GM12874 (cell line): ENCODE measurements around the gene MAD2L1BP.

Source experiments
- CTCF ChIP-seq: IDR thresholded peaks from 2 replicates; pipeline ENCODE4 v1.5.1; 2011; ENCODE audit warnings: low read depth, mild to moderate bottlenecking, control low read depth, low read length, moderate library complexity; ENCODE audit not compliant: insufficient read depth

The MAD2L1BP gene

DNA sequence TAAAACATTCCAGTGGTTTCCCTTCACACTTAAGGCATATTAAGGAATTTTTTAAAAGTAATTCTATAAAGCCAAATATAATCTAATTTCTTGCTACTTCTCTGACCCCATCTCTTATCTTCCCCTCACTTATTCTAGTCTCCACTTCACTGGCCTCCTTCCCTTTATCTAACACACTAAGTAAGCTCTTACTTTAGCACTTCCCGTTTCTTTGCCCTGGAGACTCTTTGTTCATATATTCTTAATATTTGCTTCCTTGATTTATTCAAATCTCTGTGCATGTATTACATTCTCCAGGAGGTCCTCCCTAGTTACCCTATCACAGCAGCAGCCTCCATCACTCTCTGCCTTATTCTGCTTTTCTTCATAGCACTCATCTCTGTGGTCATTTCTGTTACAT lies 26.8 kb upstream of the MAD2L1BP start:
- no peak for TF ChIP-seq CTCF

DNA sequence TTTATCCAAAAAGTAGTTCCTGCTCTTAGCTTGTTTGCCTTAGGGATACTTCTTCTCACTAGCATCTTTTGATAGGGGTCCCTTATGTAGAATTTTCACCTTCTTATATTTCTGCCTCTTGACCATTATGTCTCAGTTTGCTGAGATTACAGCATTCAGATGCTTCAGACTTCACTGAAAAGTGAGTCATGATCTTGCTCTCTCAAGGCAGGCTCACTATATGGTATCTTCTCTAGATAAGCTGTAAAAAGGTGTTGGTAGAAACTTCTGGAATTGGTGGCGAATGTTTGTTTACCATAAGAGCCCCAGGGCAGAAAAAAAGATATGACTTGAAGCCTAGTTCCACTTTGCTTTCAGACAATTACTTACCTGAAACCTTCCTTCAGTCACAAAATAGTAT lies 26.2 kb upstream of the MAD2L1BP start:
- TF ChIP-seq CTCF: no peak

- no peak for TF ChIP-seq CTCF
Measured at GRCh38 chr6:43610431-43610830, 25.2 kb upstream of the MAD2L1BP start.

DNA sequence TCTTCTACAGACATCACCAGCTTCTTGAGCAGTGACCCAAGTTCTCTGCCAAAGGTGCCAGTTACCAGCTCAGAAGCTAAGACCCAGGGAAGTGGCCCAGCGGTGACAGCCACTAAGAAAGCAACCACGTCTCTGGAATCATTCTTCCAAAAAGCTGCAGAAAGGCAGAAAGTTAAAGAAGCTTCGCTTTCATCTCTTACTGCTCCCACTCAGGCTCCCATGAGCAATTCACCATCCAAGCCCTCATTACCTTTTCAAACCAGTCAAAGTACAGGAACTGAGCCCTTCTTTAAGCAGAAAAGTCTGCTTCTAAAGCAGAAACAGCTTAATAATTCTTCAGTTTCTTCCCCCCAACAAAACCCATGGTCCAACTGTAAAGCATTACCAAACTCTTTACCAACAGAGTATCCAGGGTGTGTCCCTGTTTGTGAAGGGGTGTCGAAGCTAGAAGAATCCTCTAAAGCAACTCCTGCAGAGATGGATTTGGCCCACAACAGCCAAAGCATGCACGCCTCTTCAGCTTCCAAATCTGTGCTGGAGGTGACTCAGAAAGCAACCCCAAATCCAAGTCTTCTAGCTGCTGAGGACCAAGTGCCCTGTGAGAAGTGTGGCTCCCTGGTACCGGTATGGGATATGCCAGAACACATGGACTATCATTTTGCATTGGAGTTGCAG lies 21.8 kb upstream of the MAD2L1BP start:
- no peak for TF ChIP-seq CTCF

- TF ChIP-seq CTCF: no peak
Measured at GRCh38 chr6:43614396-43614730, 21.3 kb upstream of the MAD2L1BP start.

- no peak for TF ChIP-seq CTCF
Measured at GRCh38 chr6:43616725-43617472, 18.7 kb upstream of the MAD2L1BP start.

GRCh38 chr6:43621078-43621835 lies 14.4 kb upstream of the MAD2L1BP start:
- TF ChIP-seq CTCF: no peak
